Ovary (tissue), 9 donors: ENCODE measurements around the gene KCNH5. TPM values are rescaled to one million over a fixed set of nuclear protein-coding genes. Genes with fewer than 3 reads are reported as not detected.

ENCODE experiments used
- DNase-seq, 5 donors: peaks; one replicate each; pipeline ENCODE4 v3.0.0-alpha.2; 2019 to 2020
- H3K27ac ChIP-seq, 2 donors: fragments of 200-600 bp; one replicate each; pipeline versions ENCODE4 v1.5.1 to v1.8.0; 2019 to 2022
- H3K27me3 ChIP-seq: fragments of 200-600 bp; one replicate; pipeline ENCODE4 v1.8.0; 2022
- H3K36me3 ChIP-seq: fragments of 200-600 bp; sonication (generic); one replicate; pipeline ENCODE4 v1.5.1; 2019
- H3K4me1 ChIP-seq: one replicate; pipeline ENCODE4 v1.8.1; 2013; ENCODE audit warnings: mild to moderate bottlenecking, moderate library complexity; ENCODE audit not compliant: insufficient read depth
- H3K4me3 ChIP-seq: fragments of 200-600 bp; sonication (generic); one replicate; pipeline ENCODE4 v1.5.1; 2017
- H3K9me3 ChIP-seq, 2 donors: fragments of 200-600 bp in 1 of 2; sonication (generic) in 1 of 2; one replicate each; pipeline versions ENCODE4 v1.5.1 to v1.8.1; 2013 to 2019; ENCODE audit warnings: mild to moderate bottlenecking in 1 of 2, moderate library complexity in 1 of 2
- EP300 ChIP-seq: sonication (generic); formaldehyde crosslinking; IDR thresholded peaks from one replicate; pipeline ENCODE4 v1.6.1; 2017; ENCODE audit warnings: antibody characterized with exemption
- POLR2A ChIP-seq: fragments of 450-650 bp; IDR thresholded peaks from one replicate; pipeline ENCODE4 v1.6.1; 2017; ENCODE audit warnings: antibody characterized with exemption, mild to moderate bottlenecking, moderate library complexity
- WGBS, 3 donors: extraction: QIAGEN DNeasy Blood & Tissue Kit in 1 of 3; methylation state at CpG; one replicate each; pipeline versions ENCODE4 v1.1.5 to v1.1.7; 2013 to 2017; 5-methylcytosine and 5-hydroxymethylcytosine counted together
- intact Hi-C, 4 donors: fragments of 100-400 bp; cut with DNase I; formaldehyde crosslinking; loops; one replicate each; pipeline versions ENCODE4 v1.11.0 to v1.15.1; 2022 to 2023
- polyA plus RNA-seq, 2 donors: library from polyadenylated mRNA; stranded (reverse); fragments of 200-250 nt in 1 of 2; fragments of 350-450 nt in 1 of 2; fragmentation: Illumina TruSeq in 1 of 2; extraction: RNeasy Lipid Tissue Mini Kit (QIAGEN cat#74804) in 1 of 2; gene quantifications; one replicate each; pipeline ENCODE4 v1.2.3, GENCODE V29; 2013 to 2014
- total RNA-seq, 7 donors: library from RNA; depleted of rRNA in 2 of 7; stranded (reverse); fragments of >200 nt in 2 of 7; fragmentation: NEBNext Ultra II Directional in 3 of 7; extraction: Animal tissue kit (Norgen Biotek cat#: 25700) in 3 of 7; gene quantifications; one replicate each; pipeline versions ENCODE4 v1.1.0 to v1.2.4, GENCODE V29; 2016 to 2023
- TF ChIP-seq, protein P1 (sequence below), 3 donors: fragments of 450-650 bp in 2 of 3; fragments of 200-600 bp in 1 of 3; IDR thresholded peaks; one replicate each; pipeline versions ENCODE4 v1.5.1 to v1.8.0; 2016 to 2022; ENCODE audit warnings: antibody characterized with exemption in 3 of 3, mild to moderate bottlenecking in 1 of 3
- donor health status: DM: no; HTN: no; CAD: no; lungs with moderate emphysema.
- donor health status: DM: no; HTN: no; CAD: no.
- donor health status: Bipolar disorder and iron deficiency.
- donor health status: DM: yes; HTN: yes; CAD: no.
- donor health status: DM: no; HTN: no; CAD: no.
- donor health status: DM: yes; HTN: yes; CAD: no.

Gene KCNH5
- total and polyA plus RNA-seq, 9 donors, result 0.05 TPM; not detected in 7

DNA sequence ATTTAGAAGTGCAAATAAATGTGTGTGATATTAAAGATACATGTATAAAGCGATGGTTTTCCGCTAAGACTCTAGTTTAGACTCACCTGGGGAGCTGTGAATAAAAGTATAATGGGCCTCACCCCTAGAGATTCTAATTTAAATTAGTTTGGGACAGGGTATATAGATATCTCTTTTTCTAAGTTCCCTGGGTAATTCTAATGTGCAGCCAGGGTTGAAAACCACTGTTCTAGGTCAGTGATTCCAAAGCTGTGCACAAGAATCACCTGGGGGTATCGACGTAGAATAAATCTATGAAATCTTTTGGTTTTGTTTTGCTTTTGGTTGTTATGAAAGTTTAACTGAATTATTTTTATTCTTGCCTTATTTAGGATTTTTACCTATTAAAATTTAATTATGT lies 302.1 kb downstream of the KCNH5 start:
- Histone ChIP-seq H3K27me3 (no peaks in the 10 kb centered on the region), H3K4me3 (no peak overlapping the region), H3K9me3 (no peaks in the 10 kb centered on the region), H3K36me3 (no peaks in the 10 kb centered on the region), H3K4me1 (no peaks in the 10 kb centered on the region), H3K27ac (no peak overlapping the region)
- intact Hi-C loops, result no loop called here
- no peak for TF ChIP-seq POLR2A
- TF ChIP-seq, protein P1, sequence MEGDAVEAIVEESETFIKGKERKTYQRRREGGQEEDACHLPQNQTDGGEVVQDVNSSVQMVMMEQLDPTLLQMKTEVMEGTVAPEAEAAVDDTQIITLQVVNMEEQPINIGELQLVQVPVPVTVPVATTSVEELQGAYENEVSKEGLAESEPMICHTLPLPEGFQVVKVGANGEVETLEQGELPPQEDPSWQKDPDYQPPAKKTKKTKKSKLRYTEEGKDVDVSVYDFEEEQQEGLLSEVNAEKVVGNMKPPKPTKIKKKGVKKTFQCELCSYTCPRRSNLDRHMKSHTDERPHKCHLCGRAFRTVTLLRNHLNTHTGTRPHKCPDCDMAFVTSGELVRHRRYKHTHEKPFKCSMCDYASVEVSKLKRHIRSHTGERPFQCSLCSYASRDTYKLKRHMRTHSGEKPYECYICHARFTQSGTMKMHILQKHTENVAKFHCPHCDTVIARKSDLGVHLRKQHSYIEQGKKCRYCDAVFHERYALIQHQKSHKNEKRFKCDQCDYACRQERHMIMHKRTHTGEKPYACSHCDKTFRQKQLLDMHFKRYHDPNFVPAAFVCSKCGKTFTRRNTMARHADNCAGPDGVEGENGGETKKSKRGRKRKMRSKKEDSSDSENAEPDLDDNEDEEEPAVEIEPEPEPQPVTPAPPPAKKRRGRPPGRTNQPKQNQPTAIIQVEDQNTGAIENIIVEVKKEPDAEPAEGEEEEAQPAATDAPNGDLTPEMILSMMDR (IDR thresholded peaks at IDR 0.05), result no peak
- 89 to 94% (median 90%) methylated on average over 4 of the region's 4 CpGs for WGBS, 3 donors
- DNase-seq, result no peak

DNA sequence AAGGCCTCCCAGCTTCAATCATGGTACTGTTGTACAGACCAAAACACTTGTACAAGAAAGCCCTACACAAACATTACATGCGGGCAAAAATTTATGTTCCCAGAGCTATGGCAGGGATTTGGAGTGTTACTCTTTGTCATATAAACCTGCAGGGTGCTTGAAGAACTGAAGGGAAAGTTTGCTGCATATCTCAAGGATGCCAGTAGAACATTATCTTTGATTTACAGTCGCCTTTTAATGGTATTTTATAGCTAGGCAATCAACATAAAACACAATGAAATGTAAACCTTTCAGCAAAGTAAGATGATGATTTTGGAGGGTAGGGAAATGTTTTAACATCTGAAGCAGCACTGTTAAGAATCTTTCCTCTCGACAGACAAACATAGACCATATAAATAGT lies 305.6 kb downstream of the KCNH5 start:
- Histone ChIP-seq H3K36me3 (no peaks in the 10 kb centered on the region), H3K27ac (no peak overlapping the region), H3K9me3 (no peaks in the 10 kb centered on the region), H3K4me3 (no peak overlapping the region), H3K27me3 (no peaks in the 10 kb centered on the region), H3K4me1 (no peaks in the 10 kb centered on the region)
- 53 to 69% (median 62%) methylated on average over 3 of the region's 3 CpGs for WGBS, 3 donors
- no peak for DNase-seq
- TF ChIP-seq EP300 (no peak), POLR2A (no peak)
- TF ChIP-seq, protein P1 (IDR thresholded peaks at IDR 0.05), result no peak
- intact Hi-C loops, result no loop called here

DNA sequence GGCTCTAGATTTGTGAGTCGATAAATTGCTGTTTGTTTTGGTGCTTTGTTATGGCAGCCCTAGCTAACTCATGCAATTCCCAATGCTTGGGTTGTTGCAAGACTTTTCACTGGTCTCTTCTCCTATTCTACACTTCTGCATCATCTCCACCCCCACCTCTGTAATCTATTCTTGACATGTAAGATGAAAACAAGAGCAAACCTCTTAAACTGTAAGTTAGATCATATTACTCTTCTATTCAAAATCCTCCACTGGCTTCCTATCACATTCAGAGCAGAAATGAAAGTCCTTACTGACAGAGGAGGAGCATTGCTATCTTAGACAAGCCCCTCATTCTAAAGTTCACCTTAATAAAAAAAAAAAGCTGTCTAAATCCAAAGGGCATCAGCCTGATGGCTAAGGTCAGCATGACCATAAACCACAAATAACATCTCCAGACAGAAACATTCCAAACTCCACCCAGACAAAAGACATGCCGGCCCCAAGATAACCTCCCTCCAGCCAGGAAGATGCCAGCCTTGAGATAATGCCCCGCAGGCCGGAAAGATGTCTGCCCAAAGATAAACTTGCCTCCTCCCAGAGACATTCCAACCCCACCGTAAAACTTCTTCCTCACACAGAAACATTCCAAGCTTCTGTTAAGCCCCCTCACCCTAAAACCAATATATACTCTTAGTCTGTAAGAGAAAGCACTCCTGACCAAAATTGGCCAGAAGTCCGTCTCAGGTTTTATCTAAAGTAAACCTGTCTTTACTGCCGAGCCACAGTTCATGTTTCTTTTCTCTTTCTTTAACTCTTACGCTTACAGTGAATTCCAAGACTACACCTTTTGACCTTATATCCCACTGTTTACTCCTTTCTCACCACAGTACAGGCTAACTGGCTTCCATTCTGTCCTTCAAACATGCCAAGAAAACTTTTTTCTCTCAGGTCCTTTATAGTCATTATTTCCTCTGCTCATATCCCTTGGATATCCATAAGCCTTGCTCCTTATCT lies 308.9 kb downstream of the KCNH5 start:
- no peaks in the 10 kb centered on the region for H3K27me3 ChIP-seq
- H3K36me3 ChIP-seq, result no peaks in the 10 kb centered on the region
- intact Hi-C loops, result no loop called here
- H3K9me3 ChIP-seq, result no peaks in the 10 kb centered on the region
- no peak overlapping the region for H3K4me3 ChIP-seq
- no peak overlapping the region for H3K27ac ChIP-seq
- DNase-seq, result no peak
- 25 to 41% (median 30%) methylated on average over 8 of the region's 8 CpGs for WGBS, 3 donors
- TF ChIP-seq, protein P1 (IDR thresholded peaks at IDR 0.05), result no peak
- TF ChIP-seq POLR2A, result no peak
- no peak for TF ChIP-seq EP300
- no peaks in the 10 kb centered on the region for H3K4me1 ChIP-seq

DNA sequence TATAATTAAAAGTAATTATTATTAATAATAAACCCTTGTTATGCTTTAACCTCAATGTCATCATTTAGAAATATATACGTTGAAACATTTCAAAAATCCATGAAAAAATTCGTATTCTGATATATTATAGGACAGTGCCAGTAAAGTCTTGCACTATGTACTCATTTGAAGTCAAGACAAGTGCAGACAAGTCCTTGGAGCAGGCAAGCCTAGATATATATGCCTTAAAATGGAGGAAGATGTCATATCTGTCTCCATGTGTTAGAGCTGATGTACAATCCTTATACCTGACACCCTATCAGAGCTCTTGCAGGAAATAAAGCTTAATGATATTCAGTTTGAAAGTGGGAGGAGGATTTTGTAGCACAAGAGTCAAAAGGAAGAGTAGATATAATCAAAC lies 310.4 kb downstream of the KCNH5 start:
- no peak for DNase-seq
- Histone ChIP-seq H3K4me3 (no peak overlapping the region), H3K9me3 (no peaks in the 10 kb centered on the region), H3K4me1 (no peaks in the 10 kb centered on the region), H3K36me3 (no peaks in the 10 kb centered on the region), H3K27me3 (no peaks in the 10 kb centered on the region), H3K27ac (no peak overlapping the region)
- whole genome bisulfite sequencing, 3 donors, result 76 to 86% (median 78%) methylated on average over 2 of the region's 2 CpGs
- intact Hi-C loops, result no loop called here
- TF ChIP-seq POLR2A (no peak), EP300 (no peak)
- TF ChIP-seq, protein P1 (IDR thresholded peaks at IDR 0.05), result no peak
